ENCODE measurements around the gene RNF180. TPM values are rescaled to one million over a fixed set of nuclear protein-coding genes. Genes with fewer than 3 reads are reported as not detected.
A peak's percentile ranks its signal among the peaks of the same experiment; 100 is the strongest.
"Not testable (repeated sequence)": the region's sequence is repeated elsewhere in the genome, so short reads cannot be mapped to it uniquely, and the experiment has no call there.

Gene RNF180
- polyA plus RNA-seq, 3 donors = 10.0 to 11.3 (median 10.2) TPM

GRCh38 chr5:64180661-64181343, 15.2 kb downstream of the RNF180 start:
- no peak for DNase-seq (ENCODE audit: low read depth in 3 of 3, low spot score in 2 of 3)

- DNase-seq (ENCODE audit: low read depth in 3 of 3, low spot score in 2 of 3) = no peak
These were observed 15.8 kb downstream of the RNF180 start for GRCh38 chr5:64181440-64181839.

DNA sequence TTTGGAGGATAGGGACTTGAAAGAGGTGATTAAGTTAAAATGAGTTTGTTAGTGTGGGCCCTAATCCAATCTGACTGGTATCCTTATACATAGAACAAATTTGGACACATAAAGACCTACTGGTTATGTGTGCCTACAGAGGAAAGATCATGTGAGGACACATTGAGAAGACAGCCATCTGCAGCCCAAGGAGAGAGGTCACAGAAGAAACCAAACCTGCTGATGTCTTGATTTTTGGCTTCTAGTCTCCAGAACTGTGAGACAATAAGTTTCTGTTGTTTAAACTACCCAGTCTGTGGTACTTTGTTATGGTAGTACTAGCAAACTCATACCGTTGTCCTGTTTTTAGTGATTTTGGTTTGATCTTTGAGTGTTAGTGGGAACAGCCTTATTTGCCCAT, 18.3 kb downstream of the RNF180 start:
- no peak for DNase-seq (ENCODE audit: low read depth in 3 of 3, low spot score in 2 of 3)

- no peak for DNase-seq (ENCODE audit: low read depth in 3 of 3, low spot score in 2 of 3)
These were observed 19.2 kb downstream of the RNF180 start for GRCh38 chr5:64184832-64185231.

GRCh38 chr5:64188776-64189175, 23.1 kb downstream of the RNF180 start:
- DNase-seq (ENCODE audit: low read depth in 3 of 3, low spot score in 2 of 3) = no peak

GRCh38 chr5:64190562-64191306, 25.1 kb downstream of the RNF180 start:
- DNase-seq (ENCODE audit: low read depth in 3 of 3, low spot score in 2 of 3) = no peak

DNA sequence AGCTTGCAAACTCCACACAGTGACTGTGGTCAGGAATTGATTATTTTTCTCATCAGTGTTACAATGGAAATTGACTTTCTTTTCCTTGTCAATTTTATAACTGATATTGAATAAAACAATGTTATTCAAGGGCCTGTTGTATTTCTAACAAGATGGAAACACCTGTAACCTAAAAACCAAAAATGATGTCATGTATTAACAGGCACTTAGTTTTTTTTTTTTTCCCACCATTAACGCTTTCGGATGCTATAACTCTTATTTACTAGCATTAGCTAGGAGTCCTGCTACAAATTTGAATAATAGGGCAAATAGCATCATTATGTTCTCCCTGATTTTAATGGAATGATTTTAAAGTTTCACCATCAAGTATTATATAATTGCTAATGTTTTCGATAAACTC, 30.3 kb downstream of the RNF180 start:
- no peak for DNase-seq (ENCODE audit: low read depth in 3 of 3, low spot score in 2 of 3)

DNA sequence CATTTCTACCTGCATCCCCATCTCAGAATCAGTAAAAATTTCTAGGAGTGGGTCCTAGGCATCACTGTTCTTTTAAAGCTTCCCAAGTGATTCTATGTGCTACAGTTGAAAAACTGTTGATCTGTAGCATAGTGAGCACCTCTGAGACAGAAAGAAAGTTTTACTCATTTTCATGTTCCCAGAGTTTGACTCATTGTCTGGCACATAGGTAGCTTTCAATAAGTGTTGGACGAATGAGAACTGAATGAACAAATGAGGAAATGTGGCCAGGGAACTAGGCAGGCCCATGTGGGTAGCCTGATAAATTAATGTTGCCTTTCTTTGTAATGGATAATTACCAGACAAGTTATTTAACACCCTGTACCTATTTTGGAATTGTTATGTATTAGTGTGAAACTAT, 33.8 kb downstream of the RNF180 start:
- no peak for DNase-seq (ENCODE audit: low read depth in 3 of 3, low spot score in 2 of 3)

DNA sequence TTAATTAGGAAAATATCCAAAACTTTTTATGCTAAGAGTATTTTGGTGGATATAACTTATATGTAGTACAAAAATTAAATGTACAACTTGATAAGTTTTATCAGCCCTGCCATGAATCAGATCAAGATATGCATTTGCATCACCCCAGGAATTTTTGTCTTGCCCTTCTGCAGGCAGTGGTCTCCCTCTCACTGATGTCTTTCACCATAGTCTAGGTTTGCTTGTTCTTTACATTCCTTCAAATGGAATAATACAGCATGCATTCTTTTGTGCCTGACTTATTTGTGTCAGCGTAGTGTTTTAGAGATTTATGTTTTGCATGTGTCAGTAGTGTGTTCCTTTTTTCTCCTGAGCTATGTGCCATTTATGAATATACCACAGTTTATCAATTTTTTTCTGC, 36.4 kb downstream of the RNF180 start:
- DNase-seq (ENCODE audit: low read depth in 3 of 3, low spot score in 2 of 3) = no peak

DNA sequence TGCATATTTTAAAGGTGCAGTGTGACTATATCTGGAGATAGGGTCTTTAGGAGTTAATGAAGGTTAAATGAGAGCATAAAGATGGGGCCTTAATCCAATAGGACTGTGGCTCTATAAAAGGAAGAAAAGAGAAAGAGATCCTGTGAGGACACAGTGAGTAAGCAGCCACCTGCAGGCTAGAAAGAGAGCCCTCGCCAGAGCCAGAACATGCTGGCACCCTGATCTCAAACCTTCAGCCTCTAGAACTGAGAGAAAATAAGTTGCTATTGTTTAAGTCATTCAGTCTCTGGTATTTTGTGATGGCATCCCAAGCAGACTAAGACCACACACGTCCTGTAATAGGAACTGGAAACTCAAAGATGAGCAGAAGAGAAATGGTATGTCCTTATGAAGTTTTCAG, 41.0 kb downstream of the RNF180 start:
- no peak for DNase-seq (ENCODE audit: low read depth in 3 of 3, low spot score in 2 of 3)

DNA sequence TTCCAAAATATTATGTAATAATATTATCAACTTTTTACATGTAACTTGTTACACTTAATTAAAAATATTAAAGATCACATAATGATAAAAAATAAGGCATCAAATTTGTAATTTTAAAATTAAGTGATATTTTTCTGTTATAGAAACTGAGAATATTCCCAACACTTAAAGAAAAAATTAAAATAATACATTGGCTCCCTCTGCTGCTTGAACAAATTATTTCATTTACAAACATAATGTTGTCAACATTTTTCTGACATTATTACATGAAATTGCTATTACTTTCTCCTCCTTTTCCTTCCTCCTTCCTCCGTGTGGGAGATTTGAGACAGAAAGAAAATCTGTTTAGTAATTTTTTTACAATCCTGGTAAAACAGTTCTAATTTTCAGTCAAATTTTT, 42.3 kb downstream of the RNF180 start:
- DNase-seq (ENCODE audit: low read depth in 3 of 3, low spot score in 2 of 3) = no peak

DNA sequence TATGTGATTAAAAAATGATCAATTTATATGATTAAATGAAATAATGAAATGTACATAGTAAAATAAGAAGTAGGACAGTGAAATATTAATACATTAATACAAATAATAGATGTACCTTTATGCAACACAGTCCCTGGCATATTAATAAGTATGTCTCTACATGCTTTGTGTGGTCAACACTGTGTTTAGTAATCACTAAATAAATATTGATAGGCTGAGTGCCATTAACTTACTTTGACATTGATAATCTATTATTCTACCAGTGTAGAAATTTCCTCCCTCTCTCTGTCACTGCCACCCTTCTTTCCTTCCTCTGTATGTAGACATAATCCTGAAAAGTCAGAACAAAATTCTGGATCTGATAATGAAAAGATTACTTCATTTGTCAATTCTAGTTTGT, 43.7 kb downstream of the RNF180 start:
- no peak for DNase-seq (ENCODE audit: low read depth in 3 of 3, low spot score in 2 of 3)

DNA sequence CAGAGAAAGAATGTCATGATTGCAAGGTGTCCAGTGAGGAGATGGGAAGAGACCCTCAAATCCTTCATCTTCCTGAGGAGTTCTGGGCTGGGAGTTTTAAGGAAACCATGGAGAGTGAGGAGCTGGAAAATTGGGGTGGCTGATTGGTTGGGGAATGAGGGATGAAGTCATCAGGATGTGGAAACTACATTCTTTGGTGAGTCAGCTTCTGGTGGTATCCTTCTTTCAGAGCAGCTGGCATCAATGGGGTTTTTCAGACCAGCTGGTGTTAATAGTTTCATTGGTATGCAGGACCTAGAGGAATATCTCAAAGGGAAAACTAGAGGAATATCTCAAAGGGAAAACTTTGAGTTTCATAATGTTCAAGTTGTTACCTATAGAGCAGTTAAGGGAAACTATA, 45.2 kb downstream of the RNF180 start:
- no peak for DNase-seq (ENCODE audit: low read depth in 3 of 3, low spot score in 2 of 3)

DNA sequence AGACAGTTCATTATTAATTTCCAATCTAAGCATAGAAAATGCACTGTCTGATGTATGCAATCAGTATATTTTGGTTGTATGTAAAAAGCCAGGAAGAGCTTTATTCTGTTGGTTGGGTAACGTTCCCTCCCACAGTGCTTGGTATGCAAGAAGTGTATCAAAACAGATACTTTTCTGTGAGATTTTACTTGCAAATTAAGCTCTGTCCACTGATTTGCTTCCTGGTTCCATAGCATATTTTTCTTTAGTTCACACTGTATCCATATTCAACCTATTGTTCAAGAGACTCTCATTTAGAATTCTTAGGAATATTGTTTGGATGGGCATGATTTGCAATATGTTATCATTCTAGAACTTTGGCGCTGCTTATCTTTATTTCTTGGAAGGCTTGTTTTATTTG, 47.4 kb downstream of the RNF180 start:
- DNase-seq (ENCODE audit: low read depth in 3 of 3, low spot score in 2 of 3) = no peak

DNA sequence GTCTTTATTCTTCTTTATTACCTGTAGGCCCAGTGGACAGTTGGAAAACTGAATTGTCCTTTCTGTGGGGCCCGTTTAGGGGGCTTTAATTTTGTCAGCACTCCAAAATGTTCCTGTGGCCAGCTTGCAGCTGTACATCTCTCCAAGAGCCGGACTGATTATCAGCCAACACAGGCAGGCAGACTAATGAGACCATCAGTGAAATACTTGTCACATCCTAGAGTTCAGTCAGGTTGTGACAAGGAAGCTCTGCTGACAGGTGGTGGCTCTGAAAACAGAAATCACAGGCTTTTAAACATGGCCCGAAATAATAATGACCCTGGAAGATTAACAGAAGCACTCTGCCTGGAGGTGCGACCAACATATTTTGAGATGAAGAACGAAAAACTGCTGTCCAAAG, 47.9 kb downstream of the RNF180 start:
- DNase-seq (ENCODE audit: low read depth in 3 of 3, low spot score in 2 of 3) = no peak

DNA sequence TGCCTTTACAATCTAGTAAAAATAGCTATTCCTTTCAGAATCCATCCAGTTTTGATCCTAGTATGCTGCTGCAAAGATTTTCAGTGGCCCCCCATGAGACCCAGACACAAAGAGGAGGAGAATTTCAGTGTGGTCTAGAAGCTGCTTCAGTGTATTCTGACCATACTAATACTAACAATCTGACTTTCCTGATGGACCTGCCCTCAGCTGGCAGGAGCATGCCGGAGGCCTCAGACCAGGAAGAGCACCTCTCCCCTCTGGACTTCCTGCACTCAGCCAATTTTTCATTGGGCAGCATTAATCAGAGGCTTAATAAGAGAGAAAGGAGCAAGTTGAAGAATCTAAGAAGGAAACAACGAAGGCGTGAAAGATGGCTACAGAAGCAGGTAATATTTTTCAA, 48.5 kb downstream of the RNF180 start:
- DNase-seq (ENCODE audit: low read depth in 3 of 3, low spot score in 2 of 3) = no peak

- no peak for DNase-seq (ENCODE audit: low read depth in 3 of 3, low spot score in 2 of 3)
These were observed 56.3 kb downstream of the RNF180 start for GRCh38 chr5:64221911-64222310.

DNA sequence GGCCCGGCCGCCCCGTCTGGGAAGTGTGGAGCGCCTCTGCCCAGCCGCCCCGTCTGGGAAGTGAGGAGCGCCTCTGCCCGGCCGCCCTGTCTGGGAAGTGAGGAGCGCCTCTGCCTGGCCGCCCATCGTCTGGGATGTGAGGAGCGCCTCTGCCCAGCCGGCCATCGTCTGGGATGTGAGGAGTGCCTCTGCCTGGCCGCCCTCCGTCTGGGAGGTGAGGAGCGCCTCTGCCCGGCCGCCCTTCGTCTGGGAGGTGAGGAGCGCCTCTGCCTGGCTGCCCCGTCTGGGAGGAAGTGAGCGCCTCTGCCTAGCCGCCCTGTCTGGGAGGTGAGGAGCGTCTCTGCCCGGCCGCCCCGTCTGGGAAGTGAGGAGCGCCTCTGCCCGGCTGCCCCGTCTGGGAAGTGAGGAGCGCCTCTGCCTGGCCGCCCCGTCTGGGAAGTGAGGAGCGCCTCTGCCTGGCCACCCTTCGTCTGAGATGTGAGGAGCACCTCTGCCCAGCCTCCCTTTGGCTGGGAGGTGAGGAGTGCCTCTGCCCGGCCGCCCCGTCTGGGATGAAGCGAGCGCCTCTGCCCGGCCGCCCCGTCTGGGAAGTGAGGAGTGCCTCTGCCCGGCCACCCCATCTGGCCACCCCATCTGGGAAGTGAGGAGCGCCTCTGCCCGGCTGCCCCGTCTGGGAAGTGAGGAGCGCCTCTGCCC, 59.8 kb downstream of the RNF180 start:
- not testable (repeated sequence) for DNase-seq (ENCODE audit: low read depth in 3 of 3, low spot score in 2 of 3)

GRCh38 chr5:64227131-64227537, 61.5 kb downstream of the RNF180 start:
- DNase-seq (ENCODE audit: low read depth in 3 of 3, low spot score in 2 of 3) = not testable (repeated sequence)

DNA sequence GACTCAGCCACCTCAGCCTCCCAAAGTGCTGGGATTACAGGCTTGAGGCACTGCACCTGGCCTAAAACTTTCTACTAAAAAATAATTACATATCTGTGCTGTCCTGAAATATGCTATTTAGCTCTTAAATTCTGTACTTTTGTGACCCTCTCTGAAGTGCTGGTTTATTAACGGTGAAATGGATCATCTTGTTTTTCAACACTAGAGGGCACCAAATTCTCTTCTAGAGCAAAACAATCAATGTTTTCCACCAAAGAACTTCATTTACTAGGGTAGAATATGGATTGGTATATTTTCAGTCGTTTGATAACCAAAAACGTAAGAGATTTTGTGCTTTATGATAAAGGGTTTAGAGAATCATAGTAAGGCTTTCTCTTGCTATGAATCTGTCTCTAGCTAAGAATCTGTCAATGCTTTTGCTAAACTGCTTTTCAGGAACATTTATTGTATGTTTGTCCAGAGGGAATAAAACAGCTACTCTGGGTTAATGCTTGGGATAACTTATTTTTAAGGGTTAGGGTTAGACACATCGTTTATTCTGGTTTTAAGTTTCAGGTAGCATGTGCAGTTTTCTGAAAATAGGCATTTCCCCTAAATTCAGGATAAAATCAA, 63.6 kb downstream of the RNF180 start:
- DNase-seq (ENCODE audit: low read depth in 3 of 3, low spot score in 2 of 3) = peak in 2 of 3 donors; percentile 12 to 17

- DNase-seq (ENCODE audit: low read depth in 3 of 3, low spot score in 2 of 3) = no peak
These were observed 95.1 kb downstream of the RNF180 start for GRCh38 chr5:64260756-64261155.
